BLaER1 treated with 17β-estradiol and CSF1 and Interleukin-3, amounts not matched to agents 10 nM and 100 nM (cell line): ENCODE results near the gene TMEM150C.

Experiments used
- H3K27ac ChIP-seq, 11 experiments: shearing (Covaris generic); formaldehyde crosslinking; 2 replicates each; pipeline ENCODE4 v1.8.1; 2022
- H3K27me3 ChIP-seq, 11 experiments: shearing (Covaris generic); formaldehyde crosslinking; 2 replicates each; pipeline ENCODE4 v1.8.1; 2022
- H3K36me3 ChIP-seq, 11 experiments: shearing (Covaris generic); formaldehyde crosslinking; 2 replicates each; pipeline ENCODE4 v1.8.1; 2022
- H3K4me1 ChIP-seq, 10 experiments: shearing (Covaris generic); formaldehyde crosslinking; 2 replicates each; pipeline ENCODE4 v1.8.1; 2022
- H3K4me2 ChIP-seq, 11 experiments: shearing (Covaris generic); formaldehyde crosslinking; 2 replicates each; pipeline ENCODE4 v1.8.1; 2022
- H3K4me3 ChIP-seq, 10 experiments: shearing (Covaris generic); formaldehyde crosslinking; 2 replicates each; pipeline ENCODE4 v1.8.1; 2022
- H3K9ac ChIP-seq, 11 experiments: shearing (Covaris generic); formaldehyde crosslinking; 2 replicates each; pipeline ENCODE4 v1.8.1; 2022
- H3K9me3 ChIP-seq, 11 experiments: shearing (Covaris generic); formaldehyde crosslinking; replicated peaks in 1 of 11; 2 replicates each; pipeline ENCODE4 v1.8.1; 2022
- H4K20me1 ChIP-seq, 11 experiments: shearing (Covaris generic); formaldehyde crosslinking; 2 replicates each; pipeline ENCODE4 v1.8.1; 2022
- Cebpa-rat ChIP-seq, 11 experiments: shearing (Covaris generic); IDR thresholded peaks; 2 replicates each; pipeline ENCODE4 v1.8.1; 2022

TMEM150C gene

DNA sequence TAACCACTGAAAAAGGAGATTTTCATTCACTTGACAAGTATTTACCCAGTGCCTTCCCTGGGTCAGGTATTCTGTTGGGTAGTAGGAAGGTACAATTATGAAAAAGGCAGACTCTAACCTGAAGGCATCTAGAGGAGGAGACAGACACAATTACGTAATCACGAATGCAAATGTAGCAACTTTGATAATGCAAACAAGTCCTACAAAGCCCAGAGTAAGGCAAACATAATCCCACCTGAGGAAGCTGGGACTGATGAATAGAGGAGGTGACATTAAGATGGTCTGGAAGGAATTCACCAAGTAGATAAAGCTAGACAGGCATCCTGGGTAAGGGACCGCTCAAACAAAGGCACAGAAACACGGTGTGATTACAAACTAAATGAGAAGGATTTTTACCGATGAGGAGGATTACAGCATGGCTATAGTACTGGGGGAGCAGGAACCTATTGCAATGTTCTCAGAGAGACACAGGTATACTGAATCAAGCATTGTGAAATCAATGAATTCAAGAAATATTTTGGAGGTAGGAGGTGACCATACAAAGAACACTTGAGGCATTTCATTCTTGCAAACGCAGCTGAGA, 37.1 kb downstream of the TMEM150C start:
- H3K27ac ChIP-seq, result no peak overlapping the region
- peaks cover 0 to under 1% (median 0%) of the 10 kb centered on the region in 11 experiments; a peak in 1 of 22 replicates for H3K9me3 ChIP-seq
- H3K4me3 ChIP-seq, result no peak overlapping the region
- H3K27me3 ChIP-seq, result no peaks in the 10 kb centered on the region
- H3K9ac ChIP-seq, result no peak overlapping the region
- H3K36me3 ChIP-seq, result no peaks in the 10 kb centered on the region
- H3K4me1 ChIP-seq, result no peaks in the 10 kb centered on the region
- no peak overlapping the region for H3K4me2 ChIP-seq
- no peaks in the 10 kb centered on the region for H4K20me1 ChIP-seq
- peak in 5 of 11 experiments; percentile 21 to 63 (median 60); a peak in 6 of 22 replicates for TF ChIP-seq Cebpa-rat (IDR thresholded peaks at IDR 0.05)

DNA sequence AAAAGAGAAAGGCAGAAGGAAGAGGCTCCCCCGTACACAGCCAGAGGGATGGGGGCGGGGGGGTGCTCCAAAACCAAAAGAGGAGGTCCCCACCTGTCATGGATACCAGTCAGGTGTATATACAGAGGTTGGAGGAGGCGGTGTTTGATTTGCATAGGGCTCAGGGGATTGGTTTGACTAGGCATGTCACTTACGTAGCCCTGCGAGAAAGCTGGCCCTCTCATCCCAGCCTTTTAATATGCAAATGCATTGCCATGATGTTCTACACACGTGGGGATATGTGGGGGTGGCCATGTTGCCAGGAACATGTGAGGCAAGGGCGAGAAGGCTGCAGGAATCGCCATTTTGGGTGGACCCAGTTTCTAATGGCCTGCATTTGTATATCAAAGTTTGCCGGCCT, 38.6 kb downstream of the TMEM150C start:
- no peak overlapping the region for H3K4me2 ChIP-seq
- H3K9ac ChIP-seq, result no peak overlapping the region
- H3K9me3 ChIP-seq, result no peaks in the 10 kb centered on the region
- H3K4me1 ChIP-seq, result no peaks in the 10 kb centered on the region
- no peak for TF ChIP-seq Cebpa-rat (IDR thresholded peaks at IDR 0.05)
- no peak overlapping the region for H3K27ac ChIP-seq
- no peak overlapping the region for H3K4me3 ChIP-seq
- no peaks in the 10 kb centered on the region for H3K36me3 ChIP-seq
- no peaks in the 10 kb centered on the region for H3K27me3 ChIP-seq
- no peaks in the 10 kb centered on the region for H4K20me1 ChIP-seq

DNA sequence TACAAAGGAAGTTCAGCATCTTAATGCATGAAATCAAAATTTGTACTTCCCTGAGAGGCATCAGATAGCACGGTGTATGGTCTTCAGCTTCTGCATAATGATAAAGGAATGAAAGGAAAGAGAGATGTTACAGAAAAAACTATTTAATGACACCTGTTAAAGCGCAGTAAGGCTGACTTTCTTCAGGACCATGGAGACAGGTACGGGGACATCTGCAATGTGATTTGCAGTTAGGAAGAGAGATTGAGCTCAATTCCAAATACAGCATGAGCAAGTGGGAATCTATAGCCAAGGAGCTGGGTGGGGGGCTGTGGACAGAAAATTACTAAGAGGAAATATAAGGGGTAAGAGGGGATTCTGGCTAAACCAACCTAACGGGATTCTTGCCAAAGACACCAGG, 39.3 kb downstream of the TMEM150C start:
- H3K4me2 ChIP-seq, result no peak overlapping the region
- no peaks in the 10 kb centered on the region for H3K27me3 ChIP-seq
- no peaks in the 10 kb centered on the region for H4K20me1 ChIP-seq
- TF ChIP-seq Cebpa-rat (IDR thresholded peaks at IDR 0.05), result no peak
- 0 out of 20 replicates have a peak, but pooled peaks cover 0 to under 1% (median 0%) of the 10 kb centered on the region in 10 experiments for H3K4me1 ChIP-seq
- H3K9ac ChIP-seq, result no peak overlapping the region
- H3K27ac ChIP-seq, result no peak overlapping the region
- no peaks in the 10 kb centered on the region for H3K36me3 ChIP-seq
- no peak overlapping the region for H3K4me3 ChIP-seq
- H3K9me3 ChIP-seq, result no peaks in the 10 kb centered on the region

DNA sequence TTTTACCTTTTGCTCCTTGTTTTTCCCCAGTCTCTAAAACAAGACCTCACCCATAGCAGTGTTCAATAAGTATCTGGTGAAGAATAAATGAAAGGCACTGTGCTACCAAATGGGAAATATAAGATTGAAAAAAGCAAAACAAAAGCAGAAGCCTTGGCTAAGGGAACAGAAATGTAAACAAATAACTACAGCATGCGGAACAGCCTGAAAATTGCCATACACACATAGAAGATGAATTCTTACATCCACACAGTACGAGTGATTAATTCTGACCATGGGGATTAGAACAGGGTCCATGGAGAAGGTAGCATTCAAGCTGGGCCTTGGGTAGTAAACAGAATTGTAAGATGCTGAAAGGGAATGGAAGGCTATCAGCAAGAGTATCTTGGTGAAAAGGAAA, 40.5 kb downstream of the TMEM150C start:
- peaks cover 0 to 8% (median 0%) of the 10 kb centered on the region in 10 experiments; a peak in 6 of 20 replicates for H3K4me1 ChIP-seq
- no peak overlapping the region for H3K4me3 ChIP-seq
- H3K27ac ChIP-seq, result no peak overlapping the region
- TF ChIP-seq Cebpa-rat (IDR thresholded peaks at IDR 0.05), result no peak
- H3K9ac ChIP-seq, result no peak overlapping the region
- no peaks in the 10 kb centered on the region for H3K36me3 ChIP-seq
- no peaks in the 10 kb centered on the region for H3K9me3 ChIP-seq
- no peaks in the 10 kb centered on the region for H4K20me1 ChIP-seq
- H3K27me3 ChIP-seq, result no peaks in the 10 kb centered on the region
- no peak overlapping the region for H3K4me2 ChIP-seq

DNA sequence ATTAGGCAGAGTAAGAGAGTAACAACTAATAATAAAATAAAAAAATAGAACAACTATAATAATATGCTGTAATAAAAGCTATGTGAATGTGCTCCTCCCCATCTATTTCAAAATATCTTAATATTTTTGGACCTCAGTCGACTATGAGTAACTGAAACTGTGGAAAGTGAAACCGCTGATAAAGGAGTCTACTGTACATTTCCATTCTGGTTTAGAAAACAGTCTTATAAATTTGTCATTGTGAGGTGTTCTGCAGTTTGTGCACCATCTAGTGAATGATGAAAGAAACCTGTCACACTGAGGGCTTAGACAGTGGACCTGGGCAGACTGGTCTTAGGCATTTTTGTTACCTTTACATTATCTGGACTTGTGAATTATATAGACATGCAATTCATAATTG, 42.0 kb downstream of the TMEM150C start:
- Histone ChIP-seq H3K9ac (no peak overlapping the region), H3K4me1 (peaks cover 0 to 11% (median 7%) of the 10 kb centered on the region in 10 experiments; a peak in 13 of 20 replicates)
- no peak for TF ChIP-seq Cebpa-rat (IDR thresholded peaks at IDR 0.05)

DNA sequence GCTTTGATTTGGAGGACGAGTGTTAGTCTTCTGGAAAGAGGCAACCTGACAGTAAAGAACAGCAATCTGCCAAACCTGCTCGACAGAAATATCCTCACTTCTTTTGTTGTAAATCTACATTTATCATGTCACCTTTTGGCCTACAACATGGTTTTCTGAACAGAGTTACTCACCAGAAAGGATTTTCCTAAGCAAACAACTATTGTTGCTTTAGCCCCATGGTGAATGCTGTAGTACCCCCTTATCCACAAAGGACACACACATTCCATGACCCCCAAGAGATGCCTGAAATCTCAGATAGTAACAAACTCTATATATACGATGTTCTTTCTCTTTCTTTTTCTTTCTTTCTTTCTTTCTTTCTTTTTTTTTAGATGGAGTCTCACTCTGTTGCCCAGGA, 42.7 kb downstream of the TMEM150C start:
- Histone ChIP-seq H4K20me1 (no peaks in the 10 kb centered on the region), H3K9ac (no peak overlapping the region), H3K9me3 (no peaks in the 10 kb centered on the region), H3K4me2 (no peak overlapping the region), H3K27ac (no peak overlapping the region), H3K27me3 (no peaks in the 10 kb centered on the region), H3K36me3 (no peaks in the 10 kb centered on the region), H3K4me3 (no peak overlapping the region), H3K4me1 (peaks cover 0 to 11% (median 7%) of the 10 kb centered on the region in 10 experiments; a peak in 13 of 20 replicates)
- TF ChIP-seq Cebpa-rat (IDR thresholded peaks at IDR 0.05), result no peak

More for the DNA sequence above, 42.0 kb downstream of the TMEM150C start:
- Histone ChIP-seq H3K36me3 (no peaks in the 10 kb centered on the region), H3K27me3 (no peaks in the 10 kb centered on the region), H4K20me1 (no peaks in the 10 kb centered on the region), H3K4me2 (no peak overlapping the region), H3K4me3 (no peak overlapping the region), H3K9me3 (no peaks in the 10 kb centered on the region), H3K27ac (no peak overlapping the region)

DNA sequence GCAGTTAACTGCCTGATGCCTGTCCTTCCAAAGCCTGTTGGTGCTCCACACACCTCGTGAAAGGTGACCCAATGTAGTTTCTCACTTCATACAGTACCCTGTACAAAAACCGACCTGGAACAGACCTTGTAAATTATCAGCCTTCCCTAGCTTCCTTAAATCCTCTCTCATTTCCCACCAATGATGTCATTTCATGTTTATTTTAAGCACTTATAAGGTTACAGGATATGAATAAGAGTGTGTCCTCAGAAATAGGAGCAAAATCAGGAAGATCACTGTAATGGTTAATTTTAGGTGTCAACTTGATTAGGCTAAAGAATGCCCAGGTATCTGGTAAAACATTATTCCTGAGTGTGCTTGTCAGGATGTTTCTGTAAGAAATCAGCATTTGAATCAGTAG, 44.7 kb downstream of the TMEM150C start:
- no peak overlapping the region for H3K4me3 ChIP-seq
- no peaks in the 10 kb centered on the region for H3K27me3 ChIP-seq
- H3K27ac ChIP-seq, result no peak overlapping the region
- no peaks in the 10 kb centered on the region for H3K36me3 ChIP-seq
- TF ChIP-seq Cebpa-rat (IDR thresholded peaks at IDR 0.05), result no peak
- H3K4me2 ChIP-seq, result peak overlapping the region in 3 of 11 experiments; percentile 25 to 38 (median 33); a peak in 4 of 22 replicates
- H3K9ac ChIP-seq, result no peak overlapping the region
- peaks cover 0 to 11% (median 7%) of the 10 kb centered on the region in 10 experiments; a peak in 13 of 20 replicates for H3K4me1 ChIP-seq
- no peaks in the 10 kb centered on the region for H4K20me1 ChIP-seq
- no peaks in the 10 kb centered on the region for H3K9me3 ChIP-seq

DNA sequence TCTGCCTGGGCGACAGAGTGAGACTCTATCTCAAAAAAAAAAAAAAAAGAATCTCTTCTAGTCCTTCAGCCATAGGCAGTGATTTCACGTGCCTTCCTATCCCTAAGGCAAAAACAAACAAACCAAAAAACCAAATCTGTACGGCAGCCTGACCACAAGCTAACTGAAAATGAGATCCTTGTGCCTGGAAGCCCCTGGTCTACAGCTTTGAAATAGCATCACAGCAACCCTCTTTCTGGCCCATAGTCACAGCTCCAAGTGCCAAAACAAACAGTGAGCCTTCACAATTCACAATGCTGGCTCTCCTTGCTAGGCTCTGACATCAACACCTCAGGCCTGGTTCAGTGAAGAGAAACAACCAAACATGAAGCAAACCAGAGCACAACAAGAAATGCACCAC, 46.1 kb downstream of the TMEM150C start:
- Histone ChIP-seq H3K27me3 (no peaks in the 10 kb centered on the region), H3K4me2 (peak overlapping the region in 7 of 11 experiments; percentile 3 to 41 (median 23); a peak in 10 of 22 replicates), H4K20me1 (no peaks in the 10 kb centered on the region), H3K4me3 (no peak overlapping the region), H3K4me1 (peaks cover 0 to 11% (median 7%) of the 10 kb centered on the region in 10 experiments; a peak in 13 of 20 replicates), H3K36me3 (no peaks in the 10 kb centered on the region), H3K9me3 (no peaks in the 10 kb centered on the region), H3K9ac (no peak overlapping the region), H3K27ac (no peak overlapping the region)
- TF ChIP-seq Cebpa-rat (IDR thresholded peaks at IDR 0.05), result no peak

DNA sequence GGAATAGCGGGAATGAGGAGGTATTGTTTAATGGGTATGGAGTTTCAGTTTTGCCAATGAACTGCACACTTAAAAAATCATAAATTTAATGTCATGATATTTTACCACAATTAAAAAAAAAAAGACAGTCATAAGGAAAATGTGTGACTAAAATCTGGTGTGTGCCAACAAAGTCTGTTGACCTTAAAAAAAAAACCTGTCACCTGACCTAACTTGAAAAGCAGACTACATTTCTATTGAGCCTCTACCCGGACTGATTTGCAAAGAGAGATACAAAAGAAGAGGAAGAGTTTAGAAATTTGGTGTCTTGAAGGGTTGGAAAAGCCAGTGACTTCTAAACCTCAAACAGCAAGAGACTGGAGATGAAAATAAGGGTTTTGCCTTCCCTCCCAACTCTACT, 48.4 kb downstream of the TMEM150C start:
- no peaks in the 10 kb centered on the region for H3K36me3 ChIP-seq
- H3K4me3 ChIP-seq, result no peak overlapping the region
- no peaks in the 10 kb centered on the region for H4K20me1 ChIP-seq
- H3K4me1 ChIP-seq, result peaks cover 4 to 18% (median 7%) of the 10 kb centered on the region in 10 experiments; a peak in 13 of 20 replicates
- no peaks in the 10 kb centered on the region for H3K27me3 ChIP-seq
- no peak overlapping the region for H3K9ac ChIP-seq
- no peak overlapping the region for H3K27ac ChIP-seq
- no peaks in the 10 kb centered on the region for H3K9me3 ChIP-seq
- no peak for TF ChIP-seq Cebpa-rat (IDR thresholded peaks at IDR 0.05)
- no peak overlapping the region for H3K4me2 ChIP-seq

DNA sequence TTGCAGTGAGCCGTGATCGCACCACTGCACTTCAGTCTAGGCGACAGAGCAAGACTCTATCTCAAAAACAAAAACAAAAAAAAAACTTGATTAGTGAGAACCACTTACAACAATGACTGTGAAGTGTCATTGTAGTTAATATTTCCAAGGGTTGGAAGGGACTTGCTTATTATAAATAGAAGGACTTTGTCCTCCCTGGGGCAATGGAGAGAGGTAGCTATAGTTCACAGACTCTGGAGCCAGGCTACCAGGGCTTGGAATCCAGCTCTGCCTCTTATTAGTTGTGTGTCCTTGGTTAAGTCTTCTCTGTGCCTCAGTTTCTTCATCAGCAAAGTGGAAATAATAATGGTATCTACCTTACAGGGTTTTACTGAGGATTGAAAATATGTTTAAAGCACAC, 51.6 kb downstream of the TMEM150C start:
- Histone ChIP-seq H3K27ac (no peak overlapping the region), H3K4me3 (no peak overlapping the region), H3K4me1 (peaks cover 0 to 9% (median 3%) of the 10 kb centered on the region in 10 experiments; a peak in 5 of 20 replicates), H3K36me3 (no peaks in the 10 kb centered on the region), H3K4me2 (peak overlapping the region in 1 of 11 experiments; percentile 7; a peak in 1 of 22 replicates), H3K9ac (no peak overlapping the region), H3K27me3 (no peaks in the 10 kb centered on the region), H3K9me3 (no peaks in the 10 kb centered on the region), H4K20me1 (no peaks in the 10 kb centered on the region)
- TF ChIP-seq Cebpa-rat (IDR thresholded peaks at IDR 0.05), result no peak
